GM19240 (cell line): ENCODE results near the gene RGS14.
"Not testable (repeated sequence)": the region's sequence is repeated elsewhere in the genome, so short reads cannot be mapped to it uniquely, and the experiment has no call there.

Experiments used
- DNase-seq: peaks from one replicate; pipeline ENCODE4 v3.0.0; 2011; ENCODE audit warnings: low spot score; ENCODE audit not compliant: insufficient read length

Gene RGS14

GRCh38 chr5:177346820-177347219, 10.9 kb upstream of the RGS14 start:
- DNase-seq: no peak

DNA sequence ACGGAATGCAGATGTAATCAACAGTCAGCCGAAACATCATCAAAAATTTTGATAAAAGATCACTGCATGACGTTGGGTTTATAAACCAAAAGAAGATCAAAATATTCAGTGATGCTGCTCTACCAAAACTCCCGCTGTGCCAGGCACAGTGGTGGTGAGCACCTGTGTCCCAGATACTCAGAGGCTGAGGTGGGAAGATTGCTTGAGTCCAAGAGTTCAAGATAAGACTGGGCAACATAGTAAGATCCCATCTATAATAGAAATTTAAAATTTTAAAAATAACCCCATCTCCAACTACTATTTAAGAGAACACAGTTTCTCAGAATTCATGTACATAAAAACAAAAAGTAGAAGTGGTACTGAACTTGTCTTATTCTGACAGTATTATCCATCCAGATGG, 10.0 kb upstream of the RGS14 start:
- DNase-seq: no peak

- DNase-seq: no peak
Measured at GRCh38 chr5:177349362-177349647, 8.4 kb upstream of the RGS14 start.

DNA sequence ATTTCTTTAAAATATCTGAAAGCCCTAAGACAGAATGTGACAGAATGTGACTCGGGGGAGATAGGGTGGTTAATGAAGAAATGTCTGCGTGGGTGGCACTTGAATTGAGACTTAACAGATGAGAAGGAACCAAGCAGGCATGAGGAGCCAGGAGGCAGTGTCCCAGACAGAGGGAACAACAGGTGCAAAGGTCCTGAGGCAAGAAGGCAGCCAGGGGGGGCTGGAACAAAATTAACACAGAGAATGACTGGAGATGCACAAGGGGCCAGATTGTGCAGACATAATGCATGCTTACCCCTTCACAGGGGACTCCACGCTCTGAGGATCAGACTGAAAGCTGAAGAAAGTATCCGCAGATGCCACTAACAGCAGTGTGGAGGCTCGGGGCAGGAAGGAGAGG, 8.0 kb upstream of the RGS14 start:
- DNase-seq: no peak

DNA sequence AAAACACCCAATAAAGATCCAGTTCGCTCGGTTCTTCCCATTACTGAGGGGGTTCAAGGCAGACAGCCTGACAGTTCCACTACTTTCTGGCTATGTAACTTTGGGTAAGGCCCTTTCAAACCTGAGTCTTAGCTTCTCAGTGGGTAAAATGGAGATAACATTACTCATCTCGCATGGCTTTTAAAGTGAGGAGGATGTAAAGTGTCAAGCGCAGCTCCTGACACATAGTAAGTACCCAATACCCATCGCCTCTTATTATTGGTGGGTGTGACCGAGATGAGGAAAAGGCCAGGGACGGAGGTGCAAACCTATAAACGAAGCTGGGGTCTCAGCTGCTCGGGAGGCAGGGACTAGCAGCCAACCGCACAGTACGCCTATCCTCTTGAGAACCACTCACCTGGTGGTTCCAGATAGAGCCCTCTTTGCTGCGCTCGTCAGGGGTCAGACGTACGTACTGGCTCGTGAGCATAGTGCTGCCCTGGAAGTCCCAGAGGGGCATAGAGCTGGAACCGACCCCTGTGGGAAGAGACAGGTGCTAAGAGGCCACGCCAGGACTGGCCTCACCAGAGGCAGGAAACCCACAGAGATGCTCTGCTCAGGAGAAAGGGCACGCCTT, 6.8 kb upstream of the RGS14 start:
- DNase-seq: no peak

DNA sequence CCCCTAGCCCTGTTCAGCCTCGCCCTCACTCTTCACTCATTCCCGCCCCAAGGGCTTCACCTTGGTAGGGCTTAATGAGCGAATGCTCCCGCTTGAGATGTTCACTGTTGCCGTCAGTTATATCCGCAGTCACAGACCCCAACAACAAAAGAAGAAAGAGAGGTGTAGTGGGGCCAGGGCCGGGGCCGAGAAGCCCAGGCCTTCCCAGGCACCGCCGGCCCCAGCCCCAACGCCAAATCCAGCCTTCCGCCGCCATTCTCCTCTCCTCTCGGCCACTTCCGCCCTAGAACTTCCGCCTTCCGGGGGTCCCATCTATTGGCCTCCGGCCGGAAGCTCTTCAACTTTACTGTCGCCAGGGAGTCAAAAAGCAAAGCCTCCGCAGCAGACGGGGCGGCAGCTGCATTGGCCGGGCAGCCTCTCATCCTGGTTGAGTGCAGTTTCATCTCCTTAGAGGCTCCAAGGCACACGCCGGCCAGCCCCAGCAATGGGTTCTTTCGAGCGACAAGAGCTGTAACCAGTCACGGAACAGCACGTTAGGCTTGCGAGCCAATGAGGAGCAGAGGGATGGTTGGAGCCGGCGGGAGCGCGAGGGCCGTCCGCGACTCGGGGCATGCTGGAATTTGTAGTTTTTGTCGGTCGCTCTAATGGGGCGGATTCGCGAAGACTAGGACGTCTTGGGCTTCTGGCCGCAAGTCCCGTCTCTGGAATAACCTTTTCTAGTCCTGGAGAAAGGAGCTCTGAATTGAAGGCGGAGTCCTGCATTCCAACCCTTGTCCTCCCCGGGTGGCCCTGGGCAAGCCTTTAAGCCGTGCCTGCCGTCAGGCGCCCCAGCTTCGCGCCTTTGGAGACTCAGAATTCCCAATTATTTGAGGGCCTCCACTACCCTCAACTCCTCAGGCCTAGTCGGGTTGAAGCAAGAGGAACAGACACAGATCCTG, 6.1 kb upstream of the RGS14 start, which contains the start of gene LMAN2:
Gene LMAN2, minus strand, starts transcription at position 277 of the 938 bp plus-strand sequence. Its CDS starts 21 bp downstream, at position 256.
- peak; percentile 90 for DNase-seq

DNA sequence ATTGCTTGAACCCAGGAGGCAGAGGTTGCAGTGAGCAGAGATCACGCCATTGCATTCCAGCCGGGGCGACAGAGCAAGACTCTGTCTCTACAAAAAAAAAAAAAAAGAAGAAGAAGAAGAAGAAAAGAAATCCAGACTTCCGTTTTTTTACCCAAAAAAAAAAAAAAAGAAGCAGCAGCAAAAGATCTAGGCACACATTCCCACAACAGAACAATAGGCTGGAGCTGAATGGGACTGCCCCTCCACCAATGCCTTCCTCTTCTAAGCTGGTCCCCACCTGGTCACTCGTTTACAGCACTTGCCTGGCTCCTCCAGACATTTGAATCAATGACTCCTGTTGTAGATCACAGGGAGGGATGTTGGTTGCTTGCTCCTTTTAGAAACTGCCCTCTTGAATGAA, 4.6 kb upstream of the RGS14 start:
- no peak for DNase-seq

DNA sequence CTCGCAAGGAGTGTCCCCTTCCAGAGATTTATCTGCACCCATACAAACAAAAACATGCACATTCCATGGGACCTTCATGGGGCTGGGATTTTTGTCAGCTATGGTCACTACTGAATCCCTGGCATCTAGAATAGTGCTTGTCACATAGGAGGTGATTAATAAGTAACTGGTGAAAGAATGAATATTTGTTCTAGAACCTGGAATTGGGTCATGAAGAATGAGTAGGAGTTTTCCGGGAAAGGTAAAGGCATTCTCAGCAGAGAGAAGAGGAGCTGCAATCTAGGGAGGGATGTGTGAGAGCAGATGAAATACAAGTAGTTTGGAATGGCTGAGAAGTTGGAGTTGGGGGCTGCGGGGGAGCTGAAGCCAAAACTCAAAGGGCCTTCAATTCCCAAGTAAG, 3.5 kb upstream of the RGS14 start:
- no peak for DNase-seq

- DNase-seq: no peak
Measured at GRCh38 chr5:177354711-177355110, 3.0 kb upstream of the RGS14 start.

DNA sequence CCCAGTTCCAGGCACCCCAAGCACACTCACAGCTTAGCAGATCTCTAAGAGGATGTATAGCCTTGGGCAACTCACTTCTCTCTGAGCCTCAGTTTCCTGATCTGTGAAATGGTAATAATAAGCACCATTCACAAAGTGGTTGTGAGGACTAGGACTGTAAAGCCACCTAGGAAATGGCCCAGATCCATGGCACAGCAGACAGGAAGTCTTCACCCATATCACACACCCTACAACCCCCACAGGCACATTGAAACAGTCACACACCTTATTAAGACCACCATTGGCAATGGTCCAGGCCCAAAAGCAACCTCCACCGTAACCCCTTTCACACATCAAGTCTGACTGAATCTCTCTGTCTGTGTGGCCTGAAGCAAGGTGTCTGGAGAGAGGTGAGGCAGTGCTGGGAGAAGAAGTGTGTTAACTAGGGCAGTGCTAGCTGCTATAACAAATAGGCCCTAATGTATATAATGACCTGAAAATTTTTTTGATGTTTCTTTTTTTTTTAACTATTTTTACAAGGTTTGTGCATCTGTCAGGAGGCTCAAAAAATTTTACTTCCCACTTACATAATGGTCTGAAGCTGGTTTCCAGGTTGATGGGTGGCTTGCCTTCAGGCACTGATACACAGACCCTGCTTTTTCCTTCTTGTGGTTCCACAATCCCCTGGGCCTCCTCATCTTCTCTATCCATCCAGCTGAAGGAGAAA, 2.4 kb upstream of the RGS14 start:
- no peak for DNase-seq

DNA sequence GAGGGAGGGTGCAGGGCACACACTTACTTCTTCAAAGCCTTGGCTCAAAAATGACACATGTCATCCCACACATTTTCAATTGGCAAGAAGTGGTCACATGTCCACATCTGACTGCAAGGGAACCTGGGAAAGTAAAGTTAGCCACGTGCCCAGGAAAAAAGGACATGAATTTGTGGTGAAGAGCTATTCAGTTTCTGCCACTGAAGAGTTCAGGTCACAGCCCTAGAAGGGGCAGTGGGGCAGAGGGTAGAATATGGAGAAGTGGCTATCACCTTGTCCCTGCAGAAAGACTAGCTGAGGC, 1.9 kb upstream of the RGS14 start:
- DNase-seq: no peak

- DNase-seq: no peak
Measured at GRCh38 chr5:177356746-177357145, 978 bp upstream of the RGS14 start.

GRCh38 chr5:177357146-177357458, 622 bp upstream of the RGS14 start:
- no peak for DNase-seq

- no peak for DNase-seq
Measured at GRCh38 chr5:177358370-177358819, 671 bp downstream of the RGS14 start.

GRCh38 chr5:177359451-177359851, 1.7 kb downstream of the RGS14 start:
- DNase-seq: no peak

DNA sequence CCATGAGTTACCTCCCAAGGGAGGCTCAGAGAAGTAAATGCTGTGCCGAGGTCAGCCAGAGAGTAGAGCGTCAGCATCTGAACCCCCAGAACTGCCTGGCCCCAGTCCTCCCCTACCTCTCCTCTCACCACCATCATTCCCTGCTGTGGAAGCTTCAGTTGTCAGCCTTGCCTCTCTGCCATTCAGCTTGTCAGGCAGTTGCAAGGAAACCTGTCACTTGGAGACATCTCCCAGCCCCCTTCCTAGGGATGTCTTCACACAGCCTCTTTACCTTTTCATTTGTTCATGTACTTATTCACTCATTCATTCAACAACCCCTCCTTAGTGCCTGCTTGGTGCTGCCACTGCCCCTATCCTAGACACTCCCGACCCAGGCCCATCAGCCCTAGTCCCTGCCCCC, 2.1 kb downstream of the RGS14 start:
- DNase-seq: no peak

GRCh38 chr5:177360740-177361139, 3.0 kb downstream of the RGS14 start:
- DNase-seq: not testable (repeated sequence)

DNA sequence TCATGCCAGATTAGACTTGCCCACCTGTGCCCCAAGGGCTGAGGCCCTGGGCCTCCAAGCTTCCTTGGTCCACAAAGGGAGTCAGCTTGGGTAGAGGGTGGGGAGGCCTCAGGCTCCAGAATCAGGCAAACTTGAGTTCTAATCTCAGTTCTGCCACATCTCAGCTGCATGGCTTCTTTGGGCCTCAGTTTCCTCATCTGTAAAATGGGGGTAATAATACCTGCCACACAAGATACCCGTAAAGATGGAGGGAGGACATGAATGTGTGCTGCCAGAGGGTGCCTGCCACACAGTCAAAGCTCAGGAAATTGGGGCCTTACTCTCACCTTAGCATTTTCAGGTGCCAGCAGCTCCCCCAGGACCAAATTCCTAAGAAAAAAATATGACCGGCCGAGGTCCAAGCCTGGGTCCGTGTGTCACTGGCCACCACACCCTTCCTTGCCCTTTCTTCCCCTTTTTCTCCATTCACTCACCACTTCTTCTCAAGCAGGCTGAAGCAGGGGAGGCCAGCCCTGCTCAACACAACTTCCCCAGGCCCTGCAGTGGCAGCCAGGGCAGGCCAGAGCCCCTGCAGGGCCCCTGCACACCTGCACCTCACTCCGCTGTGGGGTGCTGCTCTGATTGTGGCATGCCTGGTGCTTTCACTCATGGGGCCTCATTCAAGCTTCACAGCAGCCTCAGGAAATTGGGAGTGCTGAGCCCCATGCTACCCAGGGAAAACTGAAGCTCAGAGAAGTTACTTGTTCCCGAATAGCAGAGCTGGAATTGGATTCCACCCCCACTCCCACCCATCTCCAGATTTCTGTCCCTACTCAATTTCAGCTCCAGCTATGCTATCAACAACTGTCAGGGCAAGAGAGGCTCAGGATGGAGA, 3.9 kb downstream of the RGS14 start:
- DNase-seq: no peak

DNA sequence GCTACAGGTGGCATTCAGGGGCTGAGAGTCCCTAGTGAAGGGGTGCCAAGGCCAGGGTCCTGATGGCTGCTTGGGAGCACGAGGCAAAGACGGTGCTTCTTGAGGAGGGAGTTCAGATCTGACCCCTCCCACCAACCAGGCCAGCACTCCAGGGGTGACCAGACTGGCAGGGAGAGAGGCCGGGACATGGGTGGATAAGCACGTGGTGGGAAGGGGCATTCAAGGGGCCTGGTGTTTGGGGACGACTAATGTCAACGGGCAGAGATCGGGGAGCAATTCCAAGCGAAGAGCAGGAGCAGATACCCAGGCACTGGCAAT, 4.5 kb downstream of the RGS14 start:
- DNase-seq: no peak

GRCh38 chr5:177362610-177363507, 5.1 kb downstream of the RGS14 start:
- DNase-seq: no peak

DNA sequence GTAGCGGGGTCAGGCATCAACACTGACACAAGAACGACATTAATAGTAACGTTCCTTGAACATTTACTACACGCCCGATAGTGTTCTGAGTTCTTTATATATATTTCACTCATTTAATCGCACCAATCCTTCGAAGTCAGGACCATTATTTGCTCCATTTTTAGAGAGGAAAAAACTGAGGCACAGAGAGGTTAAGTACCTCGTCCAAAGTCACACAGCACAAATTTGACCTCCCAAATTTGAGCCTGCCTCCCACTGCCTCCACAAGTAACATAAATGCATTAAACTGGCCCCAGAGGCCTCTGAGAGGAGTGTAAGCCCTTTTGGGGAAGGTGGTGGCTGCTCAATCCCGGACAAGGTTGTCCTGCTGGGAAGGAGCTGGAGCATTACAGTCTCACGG, 5.8 kb downstream of the RGS14 start:
- no peak for DNase-seq
